Tibial nerve (tissue), 4 donors: ENCODE results near the gene MRPL44.

Source experiments
- EP300 ChIP-seq, 2 donors: sonication (generic); formaldehyde crosslinking; IDR thresholded peaks; one replicate each; pipeline ENCODE4 v1.6.1; 2017; ENCODE audit warnings: antibody characterized with exemption in 2 of 2, mild to moderate bottlenecking in 1 of 2
- POLR2A ChIP-seq, 2 donors: fragments of 450-650 bp; IDR thresholded peaks; one replicate each; pipeline ENCODE4 v1.6.1; 2017; ENCODE audit warnings: antibody characterized with exemption in 2 of 2, mild to moderate bottlenecking in 2 of 2, moderate library complexity in 2 of 2
- TF ChIP-seq, protein P1 (sequence below), 5 experiments: fragments of 200-600 bp in 3 of 5; fragments of 450-650 bp in 2 of 5; sonication (generic) in 3 of 5; IDR thresholded peaks; one replicate each; pipeline ENCODE4 v1.5.1; 2016 to 2019; ENCODE audit warnings: antibody characterized with exemption in 5 of 5, mild to moderate bottlenecking in 3 of 5, moderate library complexity in 2 of 5

- TF ChIP-seq POLR2A (IDR thresholded peaks at IDR 0.05) = no peak
- TF ChIP-seq, protein P1, sequence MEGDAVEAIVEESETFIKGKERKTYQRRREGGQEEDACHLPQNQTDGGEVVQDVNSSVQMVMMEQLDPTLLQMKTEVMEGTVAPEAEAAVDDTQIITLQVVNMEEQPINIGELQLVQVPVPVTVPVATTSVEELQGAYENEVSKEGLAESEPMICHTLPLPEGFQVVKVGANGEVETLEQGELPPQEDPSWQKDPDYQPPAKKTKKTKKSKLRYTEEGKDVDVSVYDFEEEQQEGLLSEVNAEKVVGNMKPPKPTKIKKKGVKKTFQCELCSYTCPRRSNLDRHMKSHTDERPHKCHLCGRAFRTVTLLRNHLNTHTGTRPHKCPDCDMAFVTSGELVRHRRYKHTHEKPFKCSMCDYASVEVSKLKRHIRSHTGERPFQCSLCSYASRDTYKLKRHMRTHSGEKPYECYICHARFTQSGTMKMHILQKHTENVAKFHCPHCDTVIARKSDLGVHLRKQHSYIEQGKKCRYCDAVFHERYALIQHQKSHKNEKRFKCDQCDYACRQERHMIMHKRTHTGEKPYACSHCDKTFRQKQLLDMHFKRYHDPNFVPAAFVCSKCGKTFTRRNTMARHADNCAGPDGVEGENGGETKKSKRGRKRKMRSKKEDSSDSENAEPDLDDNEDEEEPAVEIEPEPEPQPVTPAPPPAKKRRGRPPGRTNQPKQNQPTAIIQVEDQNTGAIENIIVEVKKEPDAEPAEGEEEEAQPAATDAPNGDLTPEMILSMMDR (IDR thresholded peaks at IDR 0.05) = no peak
- no peak for TF ChIP-seq EP300 (IDR thresholded peaks at IDR 0.05)
Measured at GRCh38 chr2:223941579-223942277, 15.5 kb upstream of the MRPL44 start.
